ENCODE results near the gene EPHA4. TPM values are rescaled to one million over a fixed set of nuclear protein-coding genes. Genes with fewer than 3 reads are reported as not detected.
"Not testable (repeated sequence)": the region's sequence is repeated elsewhere in the genome, so short reads cannot be mapped to it uniquely, and the experiment has no call there.

Gene EPHA4
- total RNA-seq, 2 experiments from 2014 or later = 0.23 TPM; not detected in 1

GRCh38 chr2:221513232-221513631 is 58.9 kb downstream of the EPHA4 start:
- no peaks in the 10 kb centered on the region for H3K9me3 ChIP-seq (ENCODE audit: low read length)
- H3K36me3 ChIP-seq (ENCODE audit: insufficient read depth, low read length) = no peaks in the 10 kb centered on the region
- intact Hi-C loops (cut with micrococcal nuclease; ENCODE audit: unreplicated experiment) = loop anchor here (10.0 kb wide), 1 partner anchor 228 kb away; no protein-coding TSS in a partner anchor
- H4K20me1 ChIP-seq (ENCODE audit: insufficient read depth, low read length) = no peaks in the 10 kb centered on the region
- ChIA-PET POLR2A (interaction anchor here (1.2 to 1.5 kb wide), 2 partner anchors 8 to 217 kb away, joined by 3 read pairs; no protein-coding TSS in a partner anchor), CTCF (ENCODE audit: unreplicated experiment) (no interaction called here)
- H3K27ac ChIP-seq (ENCODE audit: low read depth, low read length, poor library complexity, severe bottlenecking) = no peak overlapping the region
- no peak for DNase-seq (ENCODE audit: low spot score)
- TF ChIP-seq CTCF (conservative IDR thresholded peaks at IDR 0.05; ENCODE audit: low read length) = no peak
- TF ChIP-seq EZH2phosphoT487 (IDR thresholded peaks at IDR 0.05; ENCODE audit: borderline replicate concordance, low read depth, low read length) = no peak
- H3K4me2 ChIP-seq (ENCODE audit: low read length) = no peak overlapping the region
- H3K79me2 ChIP-seq (ENCODE audit: insufficient read depth, low read depth, low read length) = no peaks in the 10 kb centered on the region
- no TSS peak for BruUV-seq (replicated peaks)
- no peak overlapping the region for H3K4me3 ChIP-seq (ENCODE audit: low read depth, low read length, poor library complexity, severe bottlenecking)
- no peak overlapping the region for H2AFZ ChIP-seq (ENCODE audit: low read length)
- no peaks in the 10 kb centered on the region for H3K9me2 ChIP-seq (ENCODE audit: insufficient read depth, low read length)
- peaks cover 10% of the 10 kb centered on the region for H3K4me1 ChIP-seq (ENCODE audit: insufficient read depth, low read length, poor library complexity, severe bottlenecking)

- intact Hi-C loops (cut with micrococcal nuclease; ENCODE audit: unreplicated experiment) = loop anchor here (10.0 kb wide), 1 partner anchor 227 kb away; no protein-coding TSS in a partner anchor
- DNase-seq (ENCODE audit: low spot score); H3K4me1 ChIP-seq (ENCODE audit: insufficient read depth, low read length, poor library complexity, severe bottlenecking); CTCF ChIA-PET (ENCODE audit: unreplicated experiment); H4K20me1 ChIP-seq (ENCODE audit: insufficient read depth, low read length); POLR2A ChIA-PET; H3K27ac ChIP-seq (ENCODE audit: low read depth, low read length, poor library complexity, severe bottlenecking); H3K4me2 ChIP-seq (ENCODE audit: low read length); BruUV-seq (replicated peaks); H3K36me3 ChIP-seq (ENCODE audit: insufficient read depth, low read length); H3K4me3 ChIP-seq (ENCODE audit: low read depth, low read length, poor library complexity, severe bottlenecking); H3K9me3 ChIP-seq (ENCODE audit: low read length); H2AFZ ChIP-seq (ENCODE audit: low read length); H3K9me2 ChIP-seq (ENCODE audit: insufficient read depth, low read length); H3K79me2 ChIP-seq (ENCODE audit: insufficient read depth, low read depth, low read length): not testable (repeated sequence)
These were observed 60.8 kb downstream of the EPHA4 start for GRCh38 chr2:221511325-221511724.

GRCh38 chr2:221506469-221506868 is 65.6 kb downstream of the EPHA4 start:
- H3K4me3 ChIP-seq (ENCODE audit: low read depth, low read length, poor library complexity, severe bottlenecking) = no peak overlapping the region
- no peak overlapping the region for H3K4me2 ChIP-seq (ENCODE audit: low read length)
- no TSS peak for BruUV-seq (replicated peaks)
- DNase-seq (ENCODE audit: low spot score) = no peak
- no peak for TF ChIP-seq CTCF (conservative IDR thresholded peaks at IDR 0.05; ENCODE audit: low read length)
- no peak for TF ChIP-seq EZH2phosphoT487 (IDR thresholded peaks at IDR 0.05; ENCODE audit: borderline replicate concordance, low read depth, low read length)
- H2AFZ ChIP-seq (ENCODE audit: low read length) = no peak overlapping the region
- H4K20me1 ChIP-seq (ENCODE audit: insufficient read depth, low read length) = no peaks in the 10 kb centered on the region
- no peaks in the 10 kb centered on the region for H3K79me2 ChIP-seq (ENCODE audit: insufficient read depth, low read depth, low read length)
- H3K36me3 ChIP-seq (ENCODE audit: insufficient read depth, low read length) = no peaks in the 10 kb centered on the region
- no peaks in the 10 kb centered on the region for H3K9me2 ChIP-seq (ENCODE audit: insufficient read depth, low read length)
- intact Hi-C loops (cut with micrococcal nuclease; ENCODE audit: unreplicated experiment) = no loop called here
- H3K4me1 ChIP-seq (ENCODE audit: insufficient read depth, low read length, poor library complexity, severe bottlenecking) = no peaks in the 10 kb centered on the region
- CTCF ChIA-PET (ENCODE audit: unreplicated experiment) = no interaction called here
- POLR2A ChIA-PET = no interaction called here
- no peak overlapping the region for H3K27ac ChIP-seq (ENCODE audit: low read depth, low read length, poor library complexity, severe bottlenecking)
- H3K9me3 ChIP-seq (ENCODE audit: low read length) = no peaks in the 10 kb centered on the region
